Activated T-cell treated with anti-CD3 and anti-CD28 coated beads for 4 hours (primary cell): ENCODE data around the gene NXN.
"Not testable (repeated sequence)": the region's sequence is repeated elsewhere in the genome, so short reads cannot be mapped to it uniquely, and the experiment has no call there.

Source experiments
- DNase-seq: peaks from one replicate; pipeline ENCODE4 v3.0.0-alpha.2; 2020

Gene NXN

DNA sequence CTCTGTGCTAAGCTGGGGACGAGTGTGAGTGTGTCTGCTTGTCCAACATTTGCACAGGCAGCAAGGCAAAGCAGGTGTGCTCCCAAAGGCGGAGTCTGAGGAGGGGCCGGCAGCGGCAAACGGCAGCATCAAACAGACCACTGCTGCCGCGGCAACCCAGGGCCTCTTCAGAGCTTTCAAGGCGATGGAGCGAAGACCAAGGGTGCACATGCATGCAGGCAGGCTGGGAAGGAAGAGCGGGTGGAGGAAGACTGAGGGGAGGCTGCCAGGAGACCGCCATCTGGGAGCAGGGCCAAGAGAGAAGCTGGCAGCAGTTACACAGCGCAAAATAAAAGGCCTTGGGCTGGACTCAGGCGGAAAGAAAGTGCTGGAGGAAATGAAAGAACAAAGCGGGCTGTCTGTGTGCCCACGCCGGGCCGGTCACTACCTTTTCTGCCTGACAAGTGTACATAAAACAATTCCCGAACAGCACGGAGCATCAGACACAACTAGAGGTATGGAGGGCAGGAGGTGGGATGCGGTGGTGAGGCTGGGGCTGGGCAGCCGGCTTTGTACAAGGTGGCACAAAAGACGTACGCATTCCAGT is 25.9 kb upstream of the NXN start:
- no peak for DNase-seq

DNA sequence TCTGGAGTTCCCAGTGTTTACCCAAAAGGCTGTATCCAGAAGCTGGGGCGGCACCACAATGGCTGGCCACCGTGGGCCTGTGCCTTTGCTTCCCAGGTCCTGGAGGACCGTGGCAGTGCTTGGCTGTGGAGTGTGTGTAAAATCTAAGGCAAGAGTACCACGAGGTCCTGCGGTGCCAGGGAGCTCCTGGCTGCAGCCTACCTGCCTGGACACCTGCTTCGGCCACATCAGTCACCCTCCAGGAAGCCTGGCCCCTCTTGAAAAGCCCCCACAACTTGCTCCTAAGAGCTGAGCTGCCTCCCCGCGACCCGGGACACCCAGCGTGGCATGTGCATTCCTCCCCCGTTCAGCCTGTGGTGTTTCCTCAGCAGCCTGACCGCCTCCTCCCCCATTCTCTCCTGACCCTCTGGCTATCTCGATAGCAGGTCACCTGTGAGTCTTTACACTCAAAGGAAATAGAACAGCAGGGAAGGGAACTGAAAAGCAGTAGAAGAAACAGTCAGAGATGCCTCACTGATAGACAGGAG is 25.3 kb upstream of the NXN start:
- DNase-seq, result no peak

DNA sequence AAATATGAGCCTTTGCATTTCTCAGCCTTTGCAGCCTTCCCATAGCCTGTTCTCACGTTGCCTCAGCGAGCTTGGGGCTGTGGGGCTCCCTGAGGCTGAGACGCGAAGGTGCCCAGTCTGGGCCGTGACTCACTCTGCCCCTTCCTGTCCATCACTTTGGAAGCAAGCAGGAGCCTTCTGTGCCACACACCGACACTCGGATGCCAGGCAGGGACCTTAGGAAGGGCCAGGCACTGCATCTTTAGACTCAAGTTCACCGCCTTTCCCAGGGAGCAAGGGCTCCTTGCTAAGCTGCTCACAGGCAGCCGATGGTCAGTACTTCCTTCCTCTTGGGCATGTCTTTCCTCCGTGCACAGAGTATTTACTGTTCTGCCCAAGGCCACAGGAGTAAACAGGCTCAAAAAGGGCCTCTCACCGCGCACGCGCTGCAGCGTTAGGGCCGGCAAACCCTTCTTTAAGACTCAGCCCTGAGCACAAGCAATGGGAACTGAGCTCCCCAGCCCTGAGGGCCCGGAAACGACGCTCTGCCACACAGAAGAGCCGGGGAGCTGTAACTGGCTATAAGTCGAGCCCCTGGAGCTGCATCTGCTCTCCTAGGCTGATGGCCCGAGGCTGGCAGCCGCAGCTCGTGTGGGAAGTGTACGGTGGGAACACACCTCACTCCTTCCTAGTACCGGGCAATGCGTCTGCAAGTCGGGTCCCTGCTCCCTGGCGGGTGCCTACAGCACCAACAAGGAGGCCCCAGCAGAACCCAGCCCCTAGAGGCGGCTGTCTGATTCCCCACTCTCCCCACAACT is 24.6 kb upstream of the NXN start:
- no peak for DNase-seq

DNA sequence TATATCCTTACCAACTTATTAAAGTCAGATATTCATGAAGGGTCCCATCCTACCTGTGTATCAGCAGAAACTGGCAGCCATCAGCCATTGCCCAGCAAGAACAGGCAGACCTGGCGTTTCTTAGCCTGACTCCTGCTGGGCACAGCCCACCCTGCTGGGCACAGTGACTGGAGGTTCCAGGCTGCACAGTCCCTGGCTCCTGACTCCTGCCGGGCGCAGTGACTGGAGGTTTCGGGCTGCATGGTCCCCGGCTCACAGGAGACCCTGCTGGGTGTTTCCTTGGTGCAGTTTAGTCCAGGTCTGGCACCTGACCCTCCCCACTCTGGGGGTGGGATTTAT is 24.0 kb upstream of the NXN start:
- no peak for DNase-seq

DNA sequence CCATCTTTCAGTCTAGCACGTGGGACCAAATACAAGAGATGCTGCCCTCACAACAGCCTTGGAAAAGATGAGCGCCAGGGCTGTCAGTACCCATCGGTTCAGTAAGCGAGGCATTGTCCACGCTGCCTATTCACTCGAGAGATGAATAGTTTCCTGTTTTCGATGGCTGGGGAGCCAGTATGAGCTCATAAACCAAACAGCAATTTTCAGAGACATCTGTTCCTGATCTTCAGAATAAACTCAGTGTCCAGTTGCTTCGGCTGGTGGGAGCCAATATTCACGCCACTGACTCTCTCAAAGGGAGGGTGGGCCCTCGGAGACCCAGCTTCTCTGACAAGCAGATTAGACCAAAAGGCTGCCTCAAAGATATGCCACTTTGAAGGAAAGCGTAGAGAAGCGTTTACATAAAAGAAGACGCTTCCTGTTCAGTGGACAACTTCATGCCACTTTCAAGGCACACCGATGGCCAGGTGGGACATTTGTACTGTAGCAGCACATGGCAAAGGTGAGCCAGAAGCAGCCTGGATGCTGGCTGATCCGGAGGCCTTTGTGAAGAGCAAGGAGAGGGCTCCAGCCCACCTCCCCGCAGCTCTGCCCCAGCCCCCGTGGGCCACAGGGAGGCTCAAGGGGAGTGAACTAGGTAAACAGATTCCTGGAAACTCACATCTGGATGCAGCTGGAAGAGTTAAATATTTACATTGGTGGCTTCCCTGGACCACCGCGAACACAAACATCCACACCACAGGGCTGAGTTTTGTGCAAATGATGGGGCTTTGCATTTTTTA is 23.4 kb upstream of the NXN start:
- no peak for DNase-seq

DNA sequence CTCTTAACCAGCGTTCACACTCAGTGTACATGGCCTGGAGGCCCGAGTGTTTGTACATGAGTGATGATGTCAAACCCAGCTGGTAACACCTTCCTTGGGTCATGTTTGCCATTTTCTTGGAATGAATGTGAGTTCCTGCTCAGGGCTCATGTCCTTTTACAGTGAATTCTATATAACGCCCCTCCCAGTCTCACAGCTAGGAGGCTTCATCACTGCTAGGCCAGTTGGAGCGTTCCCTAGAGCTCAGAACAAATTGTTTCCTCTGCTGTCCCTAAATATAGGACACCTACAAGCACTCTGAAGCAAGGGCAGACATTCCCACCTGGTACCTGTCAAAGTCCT is 22.8 kb upstream of the NXN start:
- no peak for DNase-seq

DNA sequence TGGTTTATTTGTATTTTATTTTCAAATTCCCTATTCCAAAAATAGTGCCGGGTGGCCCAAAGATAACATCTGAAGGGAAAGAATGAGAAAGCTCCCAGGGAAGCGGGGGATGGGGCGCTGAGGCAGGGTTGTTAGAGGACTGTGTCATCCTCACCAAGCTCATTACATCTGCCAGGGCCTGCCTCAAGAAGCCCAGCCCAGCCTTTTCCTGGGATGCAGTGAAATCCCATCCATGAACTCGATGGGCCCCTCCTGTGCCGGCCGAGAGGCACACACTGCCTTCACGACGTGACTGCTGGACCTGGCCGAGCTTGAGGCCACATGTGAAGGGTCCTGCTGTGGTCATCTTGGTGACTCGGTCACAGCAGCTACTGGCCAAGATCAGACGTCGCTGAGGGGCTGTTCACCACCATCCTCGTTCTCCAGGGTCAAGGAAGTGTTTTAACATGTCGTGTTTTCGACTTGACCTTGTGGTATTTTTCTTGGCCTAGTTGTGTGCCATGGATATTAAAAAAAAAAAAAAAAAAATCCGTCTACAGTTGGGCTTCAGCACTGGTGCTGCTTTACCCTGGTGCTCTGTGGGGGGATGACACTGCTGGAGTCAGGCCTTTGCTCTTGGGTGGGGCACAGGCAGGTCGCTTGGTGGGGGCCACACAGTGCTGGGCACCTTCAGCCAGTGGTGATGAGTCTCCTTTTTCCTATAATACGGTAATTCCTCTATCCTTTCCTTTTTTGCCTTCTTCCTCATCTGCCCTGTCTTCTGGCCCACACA is 22.2 kb upstream of the NXN start:
- no peak for DNase-seq

DNA sequence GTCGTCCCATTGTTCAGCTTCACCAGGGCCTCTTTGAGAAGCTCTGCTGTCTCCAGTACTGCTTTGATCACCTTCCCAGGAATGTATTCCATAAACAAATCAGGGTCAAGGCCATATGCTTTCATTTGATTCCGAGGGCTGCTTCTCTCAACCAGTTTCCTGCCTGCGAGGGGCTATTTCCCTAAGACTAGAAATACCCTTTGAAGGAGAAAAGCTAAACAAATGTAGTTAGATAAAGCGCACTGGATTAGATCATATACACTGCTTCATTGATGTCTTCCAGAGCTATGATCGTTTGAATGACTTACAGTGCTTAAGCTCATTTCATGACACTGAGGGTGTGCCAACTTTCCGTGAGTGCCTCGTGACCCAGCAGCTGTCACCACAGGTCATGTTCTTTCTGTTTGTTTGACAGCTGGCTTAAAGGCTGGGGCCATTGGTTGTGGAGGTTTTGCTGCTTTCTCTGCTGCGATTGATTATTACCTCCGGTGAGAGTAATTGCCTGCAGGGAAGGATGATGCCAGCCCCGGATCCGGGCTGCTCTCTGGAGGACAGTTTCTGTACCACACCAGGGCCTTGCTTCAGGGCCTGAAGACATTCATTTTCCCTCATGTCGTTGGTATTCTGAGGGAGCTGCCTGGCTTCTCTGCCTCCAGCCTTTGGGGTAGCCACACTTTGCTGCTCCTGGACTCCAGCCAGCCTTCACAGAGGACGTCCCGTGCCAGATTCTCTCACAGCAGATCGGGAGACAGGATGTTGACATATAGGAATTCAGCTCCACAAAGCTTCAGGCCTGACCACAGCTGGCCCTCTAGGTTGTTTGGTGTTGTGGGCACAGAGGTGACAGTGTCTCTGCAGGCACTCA is 21.3 kb upstream of the NXN start:
- no peak for DNase-seq

DNA sequence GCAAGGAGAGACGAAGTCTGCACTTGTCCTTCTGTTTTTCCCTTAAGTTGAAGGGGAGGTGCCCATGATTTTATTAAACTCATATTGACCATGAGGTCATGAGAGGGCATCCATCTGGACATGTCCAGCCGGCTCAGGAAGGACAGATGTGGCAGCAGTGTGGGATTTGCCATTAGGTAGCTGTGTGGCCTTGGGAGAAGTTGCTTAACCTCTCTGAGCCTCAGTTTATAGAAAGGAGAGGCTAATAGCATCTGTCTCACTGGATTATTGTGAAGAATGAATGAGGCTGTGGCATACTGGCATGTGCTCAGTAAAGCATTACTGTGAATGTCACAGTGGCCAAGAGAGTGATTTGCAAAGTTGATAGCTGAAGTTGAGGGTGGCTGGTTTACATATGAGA is 18.5 kb upstream of the NXN start:
- no peak for DNase-seq

DNA sequence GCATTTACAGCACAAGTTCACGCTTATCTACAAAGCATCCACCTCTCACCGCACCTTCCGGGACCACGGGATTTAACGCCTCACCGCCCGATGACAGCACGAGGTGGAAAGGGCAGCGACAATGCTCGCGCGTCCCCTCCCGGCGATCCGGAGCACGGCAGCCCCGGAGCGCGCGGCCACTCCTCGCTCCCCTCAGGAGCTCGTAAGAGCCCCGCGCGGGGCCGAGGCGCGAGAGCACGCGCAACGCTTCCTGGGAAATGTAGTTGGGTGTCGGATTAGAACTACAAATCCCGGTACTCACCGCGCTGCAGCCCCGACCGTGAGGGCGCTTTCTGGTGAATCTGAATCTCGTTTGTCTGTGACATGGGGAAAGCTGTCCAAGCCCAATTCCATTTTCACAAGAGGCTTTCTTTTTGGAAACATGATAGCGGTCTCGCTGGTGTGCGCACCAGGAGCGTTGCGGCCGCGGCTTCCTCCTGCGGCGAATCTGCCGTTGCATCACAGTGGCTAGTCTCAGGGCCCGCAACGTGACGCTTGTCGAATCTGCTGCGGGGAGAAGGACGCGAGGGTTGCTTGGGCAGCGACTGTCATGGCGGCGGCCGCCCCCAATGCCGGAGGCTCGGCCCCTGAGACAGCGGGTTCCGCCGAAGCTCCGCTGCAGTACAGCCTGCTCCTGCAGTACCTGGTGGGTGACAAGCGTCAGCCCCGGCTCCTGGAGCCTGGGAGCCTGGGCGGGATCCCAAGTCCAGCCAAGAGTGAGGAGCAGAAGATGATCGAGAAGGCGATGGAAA is 17.2 kb upstream of the NXN start, which contains the start of gene TIMM22:
TSS of gene TIMM22 (plus strand) at position 576 of the 791 bp plus-strand sequence. CDS start at position 590, 14 bp downstream.
- DNase-seq, result peak; percentile 86

DNA sequence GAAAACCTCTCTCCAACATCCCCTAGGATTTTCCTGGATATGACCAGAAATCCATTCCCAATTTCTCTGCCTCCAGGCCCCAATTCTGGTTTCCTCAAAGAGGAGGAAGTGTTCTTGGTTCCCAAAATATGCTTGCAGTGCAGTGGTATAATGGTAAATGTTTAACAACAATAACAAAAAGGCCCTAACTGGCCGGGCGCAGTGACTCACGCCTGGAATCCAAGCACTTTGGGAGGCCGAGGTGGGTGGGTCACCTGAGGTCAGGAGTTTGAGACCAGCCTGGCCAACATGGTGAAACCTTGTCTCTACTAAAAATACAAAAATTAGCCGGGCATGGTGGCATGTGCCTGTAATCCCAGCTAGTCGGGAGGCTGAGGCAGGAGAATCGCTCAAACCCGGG is 15.7 kb upstream of the NXN start:
- not testable (repeated sequence) for DNase-seq

DNA sequence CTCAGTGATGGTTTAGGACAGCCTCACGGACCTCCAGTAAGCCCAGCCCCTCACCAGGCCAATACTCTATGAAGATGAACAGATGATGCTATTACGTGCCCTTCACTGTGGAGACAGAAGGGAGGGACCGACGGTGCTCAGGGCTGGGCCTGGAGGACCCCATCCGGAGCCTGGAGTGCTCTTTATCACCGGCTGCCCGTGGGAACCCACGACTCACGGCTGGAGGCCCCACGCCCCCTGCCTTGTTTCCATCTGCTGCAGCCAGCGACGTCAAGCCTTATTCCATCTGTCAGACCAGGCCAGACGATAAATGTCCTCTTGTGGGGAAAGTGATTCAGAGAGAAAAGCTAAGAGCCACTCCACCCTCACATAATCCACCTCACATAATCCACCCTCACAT is 13.4 kb upstream of the NXN start:
- no peak for DNase-seq

DNA sequence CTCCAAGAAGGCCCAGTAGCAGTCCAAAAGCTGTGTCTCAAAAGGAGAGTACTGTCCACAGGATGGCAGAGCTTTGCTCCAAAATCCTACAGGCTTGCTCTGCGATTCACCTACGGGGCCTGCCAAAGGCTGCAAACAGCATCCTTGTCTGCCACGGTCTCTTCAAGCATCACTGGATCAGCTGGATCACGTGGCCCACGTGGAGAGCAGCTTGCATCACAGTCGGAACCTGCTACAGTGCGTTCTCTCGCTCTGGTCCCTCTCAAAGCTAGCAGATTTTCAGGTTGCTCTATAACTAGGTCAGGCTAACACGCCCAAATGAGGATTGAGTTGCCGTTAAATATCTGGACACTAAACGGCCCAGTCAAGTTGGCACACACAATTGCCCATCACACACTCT is 9.0 kb upstream of the NXN start:
- DNase-seq, result no peak

DNA sequence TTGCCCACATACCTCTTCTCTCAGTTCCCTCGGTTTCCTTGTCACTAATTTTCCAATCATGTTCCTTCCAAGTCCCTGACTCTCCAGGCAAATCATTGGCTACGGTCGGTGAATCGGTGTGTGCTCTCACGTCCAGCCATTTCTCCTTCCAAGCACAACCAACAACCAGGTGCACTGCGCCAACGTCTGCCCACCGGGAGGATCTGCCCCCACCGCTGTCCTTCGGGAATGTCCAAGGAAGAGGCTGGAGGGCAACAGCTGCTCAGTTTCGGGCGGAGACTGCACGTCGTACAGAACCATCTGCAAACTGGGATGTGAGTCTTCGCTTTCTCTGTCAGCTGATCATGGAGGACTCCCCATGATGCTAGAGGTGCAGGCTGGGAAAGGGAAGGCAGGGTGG is 8.4 kb upstream of the NXN start:
- DNase-seq, result no peak

DNA sequence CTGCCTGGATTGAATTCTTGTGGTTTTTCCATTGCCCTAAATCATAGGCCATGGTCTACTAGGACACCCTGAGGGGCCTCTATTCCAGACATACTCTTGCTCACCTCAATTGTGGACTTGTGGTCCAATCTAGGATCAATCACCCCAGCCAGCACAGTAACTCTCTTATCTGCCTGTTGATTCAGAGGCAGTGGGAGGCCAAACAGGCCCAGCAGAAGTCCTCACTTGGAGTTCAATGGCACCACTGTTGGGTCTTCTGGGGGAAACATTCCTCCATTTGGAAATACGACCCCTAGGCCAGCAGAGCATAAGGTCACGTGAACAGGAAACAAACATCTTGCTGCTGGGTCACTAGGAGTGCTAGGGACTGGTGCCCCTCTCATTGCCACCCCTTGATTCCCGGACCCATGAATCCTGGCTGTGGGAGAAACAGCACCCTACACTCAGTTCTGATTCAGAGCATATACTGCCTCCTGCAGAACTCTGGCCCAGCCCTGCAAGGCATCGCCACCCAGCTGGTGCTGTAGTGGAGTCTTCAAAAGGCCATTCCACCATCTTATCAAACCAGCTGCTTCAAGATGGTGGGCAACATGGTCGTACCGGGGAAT is 6.8 kb upstream of the NXN start:
- no peak for DNase-seq

DNA sequence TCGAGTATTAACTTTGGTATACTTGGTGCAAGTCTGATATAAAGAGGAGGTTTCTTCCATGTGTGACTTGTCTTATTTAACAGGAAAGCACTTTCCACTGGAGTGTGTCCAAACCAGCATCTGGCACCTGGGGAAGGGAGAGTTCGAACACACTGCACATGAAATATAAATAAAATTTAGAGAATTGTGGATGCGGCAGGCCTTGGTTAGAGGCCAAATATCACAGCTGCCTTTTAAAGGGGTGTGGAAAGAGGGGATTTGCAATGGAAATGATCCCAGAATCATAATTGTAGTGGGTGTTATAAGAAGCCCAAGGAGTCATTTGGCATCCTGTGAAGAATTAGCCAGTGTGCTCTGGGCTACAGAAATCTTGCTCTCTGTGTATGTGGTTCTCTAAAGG is 4.3 kb upstream of the NXN start:
- no peak for DNase-seq

DNA sequence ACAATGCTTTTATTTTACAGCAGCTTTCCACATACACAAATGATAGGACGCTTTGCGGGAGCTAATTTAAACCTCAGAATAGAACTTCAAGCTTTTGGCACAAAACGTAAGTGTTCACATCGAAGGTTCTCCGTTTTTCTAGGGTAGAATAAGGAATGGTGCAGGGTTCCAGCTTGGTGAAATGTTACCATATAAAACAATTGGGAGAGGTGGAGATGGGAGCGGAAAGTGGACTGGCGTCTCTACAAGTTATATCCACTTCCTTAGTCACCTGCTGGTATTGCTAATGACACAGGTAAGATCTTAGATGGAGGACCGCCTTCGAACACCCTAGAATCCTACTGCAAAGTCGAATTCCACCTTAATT is 1.7 kb upstream of the NXN start:
- DNase-seq, result no peak

DNA sequence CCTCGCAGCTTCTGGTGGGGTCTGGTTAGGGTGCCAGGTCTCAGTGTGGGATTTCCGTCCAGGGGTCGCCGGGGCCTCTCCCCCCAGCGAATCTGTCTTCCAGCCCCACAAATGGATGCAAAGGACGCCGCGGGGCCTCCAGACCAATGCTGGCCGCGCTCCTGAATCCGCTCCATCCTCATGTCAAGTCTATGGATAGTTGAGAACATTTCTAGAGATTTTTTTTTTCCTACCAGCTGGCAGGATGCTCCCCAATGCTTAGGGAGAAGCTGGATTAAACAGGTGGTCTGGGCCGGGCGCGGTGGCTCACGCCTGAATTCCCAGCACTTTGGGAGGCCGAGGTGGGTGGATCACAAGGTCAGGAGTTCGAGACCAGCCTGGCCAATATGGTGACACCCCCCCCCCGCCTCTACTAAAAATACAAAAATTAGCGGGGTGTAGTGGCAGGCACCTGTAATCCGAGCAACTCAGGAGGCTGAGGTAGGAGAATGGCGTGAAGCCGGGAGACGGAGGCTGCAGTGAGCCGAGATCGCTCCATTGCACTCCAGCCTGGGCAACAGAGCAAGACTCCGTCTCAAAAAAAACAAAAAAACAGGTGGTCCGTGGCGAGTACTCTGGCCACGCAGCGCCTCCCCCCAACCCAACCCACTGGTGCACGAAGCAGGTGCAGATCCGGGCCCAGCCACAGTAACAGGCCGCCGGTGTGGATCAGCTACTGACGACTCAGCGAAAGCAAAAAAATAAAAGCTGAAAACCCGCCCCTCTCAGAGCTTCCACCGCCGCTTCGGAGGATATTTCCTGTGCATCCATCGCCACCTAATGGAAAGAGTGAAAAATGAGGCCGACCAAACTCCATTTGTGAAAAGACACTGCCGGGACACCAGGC is 1.1 kb upstream of the NXN start:
- peak; percentile 63 for DNase-seq

DNA sequence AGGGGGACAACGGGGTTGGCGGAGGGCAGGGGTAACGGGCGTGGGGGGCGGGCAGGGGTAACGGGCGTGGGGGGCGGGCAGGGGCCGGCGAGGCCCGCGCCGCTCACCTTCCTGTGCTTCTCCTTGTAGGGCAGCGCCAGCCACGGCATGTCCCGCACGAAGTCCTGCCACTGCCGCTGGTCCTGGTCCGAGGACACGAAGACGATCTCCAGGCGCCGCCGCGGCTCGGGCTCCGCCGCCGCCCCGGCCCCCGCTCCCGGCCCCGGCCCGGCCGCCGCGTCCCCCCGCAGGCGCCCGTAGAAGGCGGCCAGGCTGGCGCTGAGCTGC is 401 bp downstream of the NXN start:
- no peak for DNase-seq
